Rectal smooth muscle tissue (tissue), 1 donor: ENCODE measurements around the gene OR4F6.

ENCODE experiments used
- H3K27ac ChIP-seq: one replicate; pipeline ENCODE4 v1.7.0; 2013; ENCODE audit warnings: low read depth, low read length, inconsistent platforms
- H3K27me3 ChIP-seq: one replicate; pipeline ENCODE4 v1.7.0; 2013; ENCODE audit warnings: low read length; ENCODE audit not compliant: control insufficient read depth, insufficient read depth
- H3K36me3 ChIP-seq: one replicate; pipeline ENCODE4 v1.7.0; 2013; ENCODE audit warnings: low read length; ENCODE audit not compliant: control insufficient read depth, insufficient read depth
- H3K4me1 ChIP-seq: one replicate; pipeline ENCODE4 v1.7.0; 2013; ENCODE audit warnings: low read length; ENCODE audit not compliant: control insufficient read depth, insufficient read depth
- H3K4me3 ChIP-seq: one replicate; pipeline ENCODE4 v1.7.0; 2013; ENCODE audit warnings: low read length
- H3K9ac ChIP-seq: one replicate; pipeline ENCODE4 v1.7.0; 2013; ENCODE audit warnings: low read length

OR4F6 gene

GRCh38 chr15:101808201-101808600, 4.9 kb downstream of the OR4F6 start:
- no peak overlapping the region for H3K9ac ChIP-seq
- no peak overlapping the region for H3K4me3 ChIP-seq
- peaks cover 4% of the 10 kb centered on the region for H3K4me1 ChIP-seq
- H3K27ac ChIP-seq: no peak overlapping the region
- no peaks in the 10 kb centered on the region for H3K36me3 ChIP-seq
- no peaks in the 10 kb centered on the region for H3K27me3 ChIP-seq

- Histone ChIP-seq H3K27ac (no peak overlapping the region), H3K4me3 (no peak overlapping the region), H3K27me3 (no peaks in the 10 kb centered on the region), H3K9ac (no peak overlapping the region), H3K4me1 (no peaks in the 10 kb centered on the region), H3K36me3 (no peaks in the 10 kb centered on the region)
Measured at GRCh38 chr15:101810456-101810855, 7.1 kb downstream of the OR4F6 start.

GRCh38 chr15:101810876-101811275, 7.6 kb downstream of the OR4F6 start:
- Histone ChIP-seq H3K9ac (no peak overlapping the region), H3K27me3 (no peaks in the 10 kb centered on the region), H3K27ac (no peak overlapping the region), H3K4me3 (no peak overlapping the region), H3K4me1 (no peaks in the 10 kb centered on the region), H3K36me3 (no peaks in the 10 kb centered on the region)

GRCh38 chr15:101811902-101812301, 8.6 kb downstream of the OR4F6 start, which contains the start of gene OR4F15:
Gene OR4F15 (plus strand): TSS chr15:101812202. CDS start chr15:101818187, 5,985 bp downstream.
- Histone ChIP-seq H3K27ac (no peak within 1 kb of the TSS), H3K27me3 (no peaks in the 10 kb centered on the region)

GRCh38 chr15:101813803-101814534, 10.7 kb downstream of the OR4F6 start:
- Histone ChIP-seq H3K4me3 (no peak overlapping the region), H3K27me3 (no peaks in the 10 kb centered on the region), H3K9ac (no peak overlapping the region), H3K4me1 (no peaks in the 10 kb centered on the region), H3K36me3 (no peaks in the 10 kb centered on the region), H3K27ac (no peak overlapping the region)

More at GRCh38 chr15:101811902-101812301, 8.6 kb downstream of the OR4F6 start, which contains the start of gene OR4F15:
- no peaks in the 10 kb centered on the region for H3K36me3 ChIP-seq
- no peak within 1 kb of the TSS for H3K9ac ChIP-seq
- no peak within 1 kb of the TSS for H3K4me3 ChIP-seq
- no peaks in the 10 kb centered on the region for H3K4me1 ChIP-seq

- Histone ChIP-seq H3K27ac (no peak overlapping the region), H3K36me3 (no peaks in the 10 kb centered on the region), H3K4me3 (no peak overlapping the region), H3K27me3 (no peaks in the 10 kb centered on the region), H3K9ac (no peak overlapping the region), H3K4me1 (no peaks in the 10 kb centered on the region)
Measured at GRCh38 chr15:101820781-101821180, 17.5 kb downstream of the OR4F6 start.

- H3K4me1 ChIP-seq: no peaks in the 10 kb centered on the region
- no peaks in the 10 kb centered on the region for H3K27me3 ChIP-seq
- H3K4me3 ChIP-seq: no peak overlapping the region
- no peak overlapping the region for H3K9ac ChIP-seq
- H3K36me3 ChIP-seq: no peaks in the 10 kb centered on the region
- H3K27ac ChIP-seq: no peak overlapping the region
Measured at GRCh38 chr15:101827257-101827656, 23.9 kb downstream of the OR4F6 start.

- no peaks in the 10 kb centered on the region for H3K4me1 ChIP-seq
- no peaks in the 10 kb centered on the region for H3K36me3 ChIP-seq
Measured at GRCh38 chr15:101828774-101829173, 25.5 kb downstream of the OR4F6 start.

GRCh38 chr15:101841656-101842055, 38.3 kb downstream of the OR4F6 start:
- H3K9ac ChIP-seq: no peak overlapping the region
- no peak overlapping the region for H3K4me3 ChIP-seq
- H3K36me3 ChIP-seq: no peaks in the 10 kb centered on the region

More at GRCh38 chr15:101828774-101829173, 25.5 kb downstream of the OR4F6 start:
- H3K4me3 ChIP-seq: no peak overlapping the region
- no peak overlapping the region for H3K27ac ChIP-seq
- no peak overlapping the region for H3K9ac ChIP-seq
- H3K27me3 ChIP-seq: no peaks in the 10 kb centered on the region

GRCh38 chr15:101844916-101845315, 41.6 kb downstream of the OR4F6 start:
- no peaks in the 10 kb centered on the region for H3K27me3 ChIP-seq

More at GRCh38 chr15:101841656-101842055, 38.3 kb downstream of the OR4F6 start:
- no peak overlapping the region for H3K27ac ChIP-seq
- no peaks in the 10 kb centered on the region for H3K27me3 ChIP-seq
- no peaks in the 10 kb centered on the region for H3K4me1 ChIP-seq

GRCh38 chr15:101852356-101852755, 49.0 kb downstream of the OR4F6 start:
- H3K4me1 ChIP-seq: no peaks in the 10 kb centered on the region
- no peak overlapping the region for H3K27ac ChIP-seq
- H3K27me3 ChIP-seq: no peaks in the 10 kb centered on the region
- H3K36me3 ChIP-seq: no peaks in the 10 kb centered on the region
- no peak overlapping the region for H3K4me3 ChIP-seq
- H3K9ac ChIP-seq: no peak overlapping the region

More at GRCh38 chr15:101844916-101845315, 41.6 kb downstream of the OR4F6 start:
- Histone ChIP-seq H3K9ac (no peak overlapping the region), H3K4me3 (no peak overlapping the region), H3K36me3 (no peaks in the 10 kb centered on the region), H3K27ac (no peak overlapping the region), H3K4me1 (no peaks in the 10 kb centered on the region)
